Effector memory CD8-positive, alpha-beta T cell (primary cell): ENCODE results near the gene TRHDE.
"Not testable (repeated sequence)": the region's sequence is repeated elsewhere in the genome, so short reads cannot be mapped to it uniquely, and the experiment has no call there.

ENCODE experiments used
- ATAC-seq: fragments of 150-1000 bp; cut with Tn5 transposase; replicated peaks from 2 replicates; pipeline ENCODE4 v1.10.0; 2021; ENCODE audit warnings: mild to moderate bottlenecking, moderate library complexity
- DNase-seq, 3 experiments: peaks; one replicate each; pipeline ENCODE4 v3.0.0; 2021
- H3K27ac Mint-ChIP-seq, 2 donors: one replicate each; pipeline ENCODE4 v1.8.0; 2022; ENCODE audit warnings: mild to moderate bottlenecking in 2 of 2, mixed read lengths in 2 of 2, moderate library complexity in 2 of 2
- H3K27me3 Mint-ChIP-seq, 2 donors: one replicate each; pipeline ENCODE4 v1.8.0; 2022; ENCODE audit warnings: mixed read lengths in 2 of 2
- H3K36me3 Mint-ChIP-seq: one replicate; pipeline ENCODE4 v1.8.0; 2022; ENCODE audit warnings: mild to moderate bottlenecking, moderate library complexity, mixed read lengths; ENCODE audit not compliant: insufficient read depth
- H3K4me1 Mint-ChIP-seq, 2 donors: one replicate each; pipeline ENCODE4 v1.8.0; 2022; ENCODE audit warnings: low read depth in 2 of 2, mixed read lengths in 2 of 2
- H3K4me3 Mint-ChIP-seq, 2 donors: one replicate each; pipeline ENCODE4 v1.8.0; 2022; ENCODE audit warnings: mild to moderate bottlenecking in 2 of 2, mixed read lengths in 2 of 2, moderate library complexity in 2 of 2
- H3K9me3 Mint-ChIP-seq, 2 donors: one replicate each; pipeline ENCODE4 v1.8.0; 2022; ENCODE audit warnings: mixed read lengths in 2 of 2

The TRHDE gene

GRCh38 chr12:72485017-72485701 is 213.0 kb downstream of the TRHDE start:
- Mint-ChIP-seq H3K4me1 (no peaks in the 10 kb centered on the region), H3K27ac (no peak overlapping the region), H3K27me3 (no peaks in the 10 kb centered on the region), H3K36me3 (no peaks in the 10 kb centered on the region), H3K9me3 (peaks cover 6 to 8% of the 10 kb centered on the region in 2 donors), H3K4me3 (no peak overlapping the region)
- DNase-seq (no peak), ATAC-seq (no peak)

- DNase-seq (no peak), ATAC-seq (no peak)
- peaks cover 9 to 12% of the 10 kb centered on the region in 2 donors for H3K9me3 Mint-ChIP-seq
- no peaks in the 10 kb centered on the region for H3K36me3 Mint-ChIP-seq
- H3K27me3 Mint-ChIP-seq: no peaks in the 10 kb centered on the region
- H3K27ac Mint-ChIP-seq: no peak overlapping the region
- no peak overlapping the region for H3K4me3 Mint-ChIP-seq
- H3K4me1 Mint-ChIP-seq: no peaks in the 10 kb centered on the region
These were observed 219.3 kb downstream of the TRHDE start for GRCh38 chr12:72491426-72491825.

GRCh38 chr12:72493407-72493806 is 221.2 kb downstream of the TRHDE start:
- no peak for ATAC-seq
- no peak for DNase-seq
- no peaks in the 10 kb centered on the region for H3K36me3 Mint-ChIP-seq
- no peaks in the 10 kb centered on the region for H3K27me3 Mint-ChIP-seq
- no peak overlapping the region for H3K27ac Mint-ChIP-seq
- H3K4me3 Mint-ChIP-seq: no peak overlapping the region
- no peaks in the 10 kb centered on the region for H3K4me1 Mint-ChIP-seq
- peaks cover 4 to 6% of the 10 kb centered on the region in 2 donors for H3K9me3 Mint-ChIP-seq

- peaks cover 4 to 6% of the 10 kb centered on the region in 2 donors for H3K9me3 Mint-ChIP-seq
- DNase-seq (no peak), ATAC-seq (no peak)
- no peaks in the 10 kb centered on the region for H3K36me3 Mint-ChIP-seq
- H3K27me3 Mint-ChIP-seq: no peaks in the 10 kb centered on the region
- H3K4me3 Mint-ChIP-seq: no peak overlapping the region
- H3K4me1 Mint-ChIP-seq: no peaks in the 10 kb centered on the region
- no peak overlapping the region for H3K27ac Mint-ChIP-seq
These were observed 226.2 kb downstream of the TRHDE start for GRCh38 chr12:72498354-72498753.

DNA sequence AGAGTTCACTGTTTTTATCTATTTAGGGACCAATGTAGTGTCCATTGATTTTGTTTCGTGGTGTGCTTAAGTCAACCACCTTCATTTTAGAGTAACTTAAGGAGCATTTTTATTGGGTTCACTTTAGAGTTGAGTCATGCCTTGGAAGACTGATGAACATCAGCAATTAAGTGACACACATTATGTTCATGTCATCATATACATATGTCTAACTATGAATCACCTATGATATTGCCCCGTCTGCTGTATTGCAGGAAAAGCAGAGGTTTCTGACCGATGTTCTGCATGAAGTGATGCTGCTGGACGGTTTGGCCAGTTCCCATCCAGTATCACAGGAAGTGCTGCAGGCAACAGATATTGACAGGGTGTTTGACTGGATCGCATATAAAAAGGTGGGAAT is 227.1 kb downstream of the TRHDE start:
- H3K4me3 Mint-ChIP-seq: no peak overlapping the region
- H3K27ac Mint-ChIP-seq: no peak overlapping the region
- no peaks in the 10 kb centered on the region for H3K27me3 Mint-ChIP-seq
- H3K9me3 Mint-ChIP-seq: peaks cover 3 to 6% of the 10 kb centered on the region in 2 donors
- H3K36me3 Mint-ChIP-seq: no peaks in the 10 kb centered on the region
- H3K4me1 Mint-ChIP-seq: no peaks in the 10 kb centered on the region
- DNase-seq (no peak), ATAC-seq (no peak)

DNA sequence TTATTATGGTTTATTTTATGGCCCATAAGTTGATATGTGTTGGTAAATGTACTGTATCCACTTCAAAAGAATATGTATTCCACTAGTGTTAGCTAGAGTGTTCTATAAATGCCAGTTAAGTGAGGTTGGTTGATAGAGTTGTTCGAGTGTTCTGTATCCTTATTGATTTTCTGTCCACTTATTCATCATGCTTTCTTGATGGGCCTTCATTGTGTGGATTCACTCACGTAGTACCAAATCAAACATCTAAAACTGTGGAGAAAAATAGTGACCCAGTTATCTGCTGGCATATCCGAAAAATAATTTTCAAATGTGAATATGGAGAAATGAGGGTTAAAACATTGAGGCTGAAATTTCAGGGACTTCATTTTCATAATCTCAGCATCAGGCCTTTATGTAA is 230.4 kb downstream of the TRHDE start:
- no peak for ATAC-seq
- H3K27ac Mint-ChIP-seq: no peak overlapping the region
- H3K4me1 Mint-ChIP-seq: no peaks in the 10 kb centered on the region
- H3K4me3 Mint-ChIP-seq: no peak overlapping the region
- H3K36me3 Mint-ChIP-seq: no peaks in the 10 kb centered on the region
- no peaks in the 10 kb centered on the region for H3K27me3 Mint-ChIP-seq
- H3K9me3 Mint-ChIP-seq: peaks cover 9% of the 10 kb centered on the region in 2 donors
- no peak for DNase-seq

DNA sequence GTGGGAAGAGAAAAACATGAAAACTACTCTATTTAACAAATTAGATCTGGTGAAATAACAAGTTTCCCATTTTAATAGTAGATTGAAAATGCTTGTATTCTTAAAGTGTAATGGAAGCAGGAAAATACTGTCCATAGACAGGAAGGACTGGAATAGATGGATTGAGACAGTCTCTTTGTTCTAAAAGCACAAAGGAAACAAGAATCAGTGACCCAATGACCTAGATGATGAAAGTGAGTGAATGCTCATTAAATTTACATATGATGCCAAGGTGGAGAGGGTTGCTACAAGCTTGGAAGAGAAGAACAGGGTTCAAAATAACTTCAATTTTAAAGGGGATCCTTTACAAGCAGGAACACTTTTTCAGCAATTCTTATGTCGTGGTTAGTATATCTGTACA is 233.1 kb downstream of the TRHDE start:
- DNase-seq: no peak
- H3K4me1 Mint-ChIP-seq: no peaks in the 10 kb centered on the region
- H3K9me3 Mint-ChIP-seq: peaks cover 15 to 30% of the 10 kb centered on the region in 2 donors
- no peak overlapping the region for H3K27ac Mint-ChIP-seq
- H3K27me3 Mint-ChIP-seq: no peaks in the 10 kb centered on the region
- no peak overlapping the region for H3K4me3 Mint-ChIP-seq
- ATAC-seq: no peak
- no peaks in the 10 kb centered on the region for H3K36me3 Mint-ChIP-seq

GRCh38 chr12:72509891-72510290 is 237.7 kb downstream of the TRHDE start:
- Mint-ChIP-seq H3K36me3 (no peaks in the 10 kb centered on the region), H3K27ac (no peak overlapping the region), H3K4me3 (no peak overlapping the region), H3K4me1 (no peaks in the 10 kb centered on the region), H3K27me3 (no peaks in the 10 kb centered on the region), H3K9me3 (peaks cover 15 to 30% of the 10 kb centered on the region in 2 donors)
- ATAC-seq (no peak), DNase-seq (no peak)

- Mint-ChIP-seq H3K4me3 (no peak overlapping the region), H3K4me1 (no peaks in the 10 kb centered on the region), H3K36me3 (no peaks in the 10 kb centered on the region), H3K27ac (no peak overlapping the region), H3K27me3 (no peaks in the 10 kb centered on the region), H3K9me3 (peaks cover 15 to 30% of the 10 kb centered on the region in 2 donors)
- no peak for DNase-seq
- ATAC-seq: no peak
These were observed 238.6 kb downstream of the TRHDE start for GRCh38 chr12:72510772-72511171.

GRCh38 chr12:72511498-72511897 is 239.3 kb downstream of the TRHDE start:
- Mint-ChIP-seq H3K36me3 (no peaks in the 10 kb centered on the region), H3K4me3 (no peak overlapping the region), H3K27ac (no peak overlapping the region), H3K27me3 (no peaks in the 10 kb centered on the region), H3K9me3 (peaks cover 15 to 30% of the 10 kb centered on the region in 2 donors), H3K4me1 (no peaks in the 10 kb centered on the region)
- ATAC-seq: no peak
- DNase-seq: no peak

GRCh38 chr12:72511906-72512305 is 239.7 kb downstream of the TRHDE start:
- no peaks in the 10 kb centered on the region for H3K27me3 Mint-ChIP-seq
- ATAC-seq: no peak

DNA sequence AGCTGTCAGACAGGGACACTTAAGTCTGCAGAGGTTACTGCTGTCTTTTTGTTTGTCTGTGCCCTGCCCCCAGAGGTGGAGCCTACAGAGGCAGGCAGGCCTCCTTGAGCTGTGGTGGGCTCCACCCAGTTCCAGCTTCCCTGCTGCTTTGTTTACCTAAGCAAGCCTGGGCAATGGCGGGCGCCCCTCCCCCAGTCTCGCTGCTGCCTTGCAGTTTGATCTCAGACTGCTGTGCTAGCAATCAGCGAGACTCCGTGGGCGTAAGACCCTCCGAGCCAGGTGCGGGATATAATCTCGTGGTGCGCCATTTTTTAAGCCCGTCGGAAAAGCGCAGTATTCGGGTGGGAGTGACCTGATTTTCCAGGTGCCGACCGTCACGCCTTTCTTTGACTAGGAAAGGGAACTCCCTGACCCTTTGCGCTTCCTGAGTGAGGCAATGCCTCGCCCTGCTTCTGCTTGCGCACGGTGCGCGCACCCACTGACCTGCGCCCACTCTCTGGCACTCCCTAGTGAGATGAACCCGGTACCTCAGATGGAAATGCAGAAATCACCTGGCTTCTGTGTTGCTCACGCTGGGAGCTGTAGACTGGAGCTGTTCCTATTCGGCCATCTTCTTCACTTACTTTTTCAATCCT is 248.0 kb downstream of the TRHDE start:
- not testable (repeated sequence) for H3K4me1 Mint-ChIP-seq, H3K36me3 Mint-ChIP-seq, H3K27ac Mint-ChIP-seq, H3K9me3 Mint-ChIP-seq, ATAC-seq, DNase-seq, H3K4me3 Mint-ChIP-seq, H3K27me3 Mint-ChIP-seq

More at GRCh38 chr12:72511906-72512305, 239.7 kb downstream of the TRHDE start:
- Mint-ChIP-seq H3K36me3 (no peaks in the 10 kb centered on the region), H3K4me3 (no peak overlapping the region), H3K27ac (no peak overlapping the region), H3K4me1 (no peaks in the 10 kb centered on the region), H3K9me3 (peaks cover 12 to 27% of the 10 kb centered on the region in 2 donors)
- DNase-seq: no peak

- no peak overlapping the region for H3K27ac Mint-ChIP-seq
- peaks cover 6 to 7% of the 10 kb centered on the region in 2 donors for H3K9me3 Mint-ChIP-seq
- ATAC-seq: no peak
- no peaks in the 10 kb centered on the region for H3K4me1 Mint-ChIP-seq
- no peak overlapping the region for H3K4me3 Mint-ChIP-seq
- no peaks in the 10 kb centered on the region for H3K27me3 Mint-ChIP-seq
- DNase-seq: no peak
- no peaks in the 10 kb centered on the region for H3K36me3 Mint-ChIP-seq
These were observed 249.2 kb downstream of the TRHDE start for GRCh38 chr12:72521326-72521725.

GRCh38 chr12:72522411-72522810 is 250.2 kb downstream of the TRHDE start:
- ATAC-seq: no peak
- Mint-ChIP-seq H3K36me3 (peaks cover under 1% of the 10 kb centered on the region), H3K27ac (no peak overlapping the region), H3K9me3 (peaks cover 6 to 7% of the 10 kb centered on the region in 2 donors), H3K27me3 (no peaks in the 10 kb centered on the region), H3K4me1 (no peaks in the 10 kb centered on the region), H3K4me3 (no peak overlapping the region)
- DNase-seq: no peak
